Measurements from ENCODE around the gene CA5A. TPM values are rescaled to one million over a fixed set of nuclear protein-coding genes. Genes with fewer than 3 reads are reported as not detected.

Gene CA5A
- total and polyA plus RNA-seq, 9 of the 15 experiments (the other 6 are each of a cell fraction or from before 2014, with no cell fraction given) = not detected

DNA sequence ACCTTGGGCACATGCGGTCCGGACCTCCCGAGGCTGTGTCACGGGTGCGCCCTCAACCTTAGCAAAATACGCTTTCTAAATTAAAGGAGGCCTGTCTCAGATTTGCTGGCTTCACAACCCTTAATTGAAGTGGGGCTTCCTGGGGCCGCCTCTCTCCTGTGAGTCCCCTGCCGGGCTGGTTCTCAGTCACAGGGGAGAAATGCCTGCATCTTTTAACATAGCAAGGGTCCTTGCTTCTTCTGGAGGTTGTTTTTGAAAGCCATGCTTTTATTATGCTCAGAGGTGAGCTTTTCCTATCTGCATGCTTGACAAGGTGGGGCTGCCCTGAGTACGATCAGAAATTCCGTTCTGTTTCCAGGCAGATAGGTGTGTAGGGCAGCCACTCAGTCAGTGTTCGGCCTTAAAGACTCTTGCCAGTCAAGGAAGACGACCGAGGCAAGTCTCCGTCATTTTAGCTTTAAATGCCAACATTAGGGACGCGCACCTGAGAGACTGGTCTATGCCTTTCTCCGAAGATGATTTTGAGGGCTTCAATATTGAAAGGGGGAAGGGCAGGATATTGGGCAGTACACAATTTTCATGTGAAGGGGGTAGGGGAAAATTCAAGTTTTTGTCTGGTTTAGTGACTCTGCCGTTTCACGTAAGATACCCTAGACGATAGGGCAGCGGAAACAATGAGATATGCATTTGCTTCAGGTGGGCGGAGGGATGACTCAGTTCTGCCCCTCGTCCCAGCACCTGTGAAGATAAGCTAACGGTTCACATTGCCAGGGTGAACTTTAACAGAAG is 61.5 kb downstream of the CA5A start (continued):
- TF ChIP-seq SMARCC2 (IDR thresholded peaks at IDR 0.05; ENCODE audit: low read depth) = 0 out of 2 replicates have a peak, but pooled peaks have one; percentile 29
- TF ChIP-seq TGIF2 (CRISPR knock-in tag; IDR thresholded peaks at IDR 0.05) = no peak
- peak; percentile 23; the same call in 1 of the 2 replicates for TF ChIP-seq CREM (IDR thresholded peaks at IDR 0.05; ENCODE audit: low read depth)
- peak; percentile 81 for TF ChIP-seq DPF2 (IDR thresholded peaks at IDR 0.05)
- TF ChIP-seq CBFB (CRISPR knock-in tag; IDR thresholded peaks at IDR 0.05) = no peak
- TF ChIP-seq ARID1B (IDR thresholded peaks at IDR 0.05) = peak; percentile 70
- peak; percentile 40; the same call in 1 of the 2 replicates for TF ChIP-seq CTBP1 (IDR thresholded peaks at IDR 0.05; ENCODE audit: borderline replicate concordance)
- peak; percentile 75 for TF ChIP-seq SMARCA4 (IDR thresholded peaks at IDR 0.05)
- no peak for TF ChIP-seq FOXP1 (CRISPR knock-in tag; IDR thresholded peaks at IDR 0.05)
- peak; percentile 47 for TF ChIP-seq CBFA2T3 (IDR thresholded peaks at IDR 0.05)
- no peak for TF ChIP-seq CEBPG (CRISPR knock-in tag; IDR thresholded peaks at IDR 0.05)
- peak; percentile 62 to 84 for TF ChIP-seq CEBPG (tag; conservative IDR thresholded peaks at IDR 0.05 in 1 of 2, IDR thresholded peaks at IDR 0.05 in 1 of 2)
- TF ChIP-seq NFE2 (IDR thresholded peaks at IDR 0.05; ENCODE audit: low read depth) = peak; percentile 58; the same call in 1 of the 2 replicates
- TF ChIP-seq KLF16 (IDR thresholded peaks at IDR 0.05) = peak; percentile 27; the same call in 1 of the 2 replicates

Measured in K562 (cell line).